GM15510 (cell line): ENCODE measurements around the gene RFC4.
A peak's percentile ranks its signal among the peaks of the same experiment; 100 is the strongest.

Source experiments
- POLR2A ChIP-seq: IDR thresholded peaks from 3 replicates; pipeline ENCODE4 v1.6.1; 2011; ENCODE audit warnings: borderline replicate concordance; ENCODE audit not compliant: insufficient read length; ENCODE audit errors: extremely low read depth

The RFC4 gene

DNA sequence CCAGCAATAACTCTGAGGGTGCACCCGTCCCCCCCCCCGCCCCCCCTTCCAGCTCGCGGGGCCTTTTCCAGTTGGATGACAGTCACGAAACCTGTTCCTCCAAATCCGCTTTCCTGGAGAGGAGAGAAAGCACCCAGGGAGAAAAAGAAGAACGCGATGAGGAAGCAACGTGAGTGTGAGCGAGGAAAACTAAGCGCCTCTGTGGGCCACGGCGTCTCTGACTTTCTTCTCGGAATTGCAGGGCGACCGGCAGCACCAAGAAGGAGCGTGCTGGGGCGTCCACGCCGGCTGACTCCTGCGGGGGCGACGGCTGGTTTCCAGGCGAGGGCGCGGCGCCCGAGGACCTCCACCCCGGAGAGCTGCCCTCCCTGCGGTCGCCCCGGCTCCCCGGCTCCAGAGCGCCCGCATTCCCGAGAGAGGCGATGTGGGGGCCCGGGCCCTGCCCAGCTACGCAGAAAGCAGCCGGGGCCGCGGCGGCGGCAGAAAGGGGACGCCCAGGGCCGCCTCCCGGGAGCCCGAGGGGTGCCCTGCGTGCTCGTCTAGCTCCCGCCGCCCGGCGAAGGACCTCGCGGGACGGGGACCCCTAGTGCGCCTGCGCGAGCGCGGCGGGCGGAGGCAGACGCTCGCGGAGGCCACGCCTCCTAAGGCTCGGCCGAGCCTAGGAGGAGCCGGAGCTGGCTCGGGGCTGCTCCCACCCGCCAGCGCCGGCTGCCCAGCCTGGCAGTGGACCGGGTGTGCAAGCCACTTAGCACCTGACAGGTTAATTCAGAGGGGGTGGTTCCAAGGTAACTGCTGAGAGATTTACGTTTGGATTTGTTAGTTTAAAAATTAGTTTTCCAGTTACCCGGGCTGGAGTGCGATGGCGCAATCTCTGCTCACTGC, 20.9 kb upstream of the RFC4 start:
- peak; percentile 68 for TF ChIP-seq POLR2A

GRCh38 chr3:186826410-186826975, 20.2 kb upstream of the RFC4 start:
- no peak for TF ChIP-seq POLR2A

DNA sequence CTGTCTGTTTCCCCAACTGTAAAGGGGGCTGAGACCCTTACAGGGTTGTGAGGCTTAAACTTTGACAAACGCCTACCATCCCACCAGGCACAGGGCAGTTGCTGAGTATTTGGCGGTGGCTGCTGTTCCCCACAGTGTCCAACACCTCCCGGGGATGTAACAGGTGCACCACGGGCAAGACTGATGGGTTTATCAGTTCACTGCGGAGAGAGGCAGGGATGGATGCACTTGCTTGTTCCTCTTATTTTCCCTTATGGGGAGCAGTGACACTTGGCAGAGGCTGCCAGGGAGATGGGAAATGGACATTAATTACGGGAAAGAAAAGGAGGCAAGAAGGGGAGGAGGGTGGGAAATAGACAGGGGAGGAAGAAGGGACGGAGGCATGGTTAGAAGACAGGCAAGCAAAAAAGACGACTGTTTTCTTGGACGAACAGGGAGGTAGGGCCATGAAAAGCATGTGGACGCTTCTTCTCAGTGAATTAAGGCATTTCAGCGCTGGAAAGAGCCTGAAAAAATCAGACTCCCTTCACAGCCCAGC, 19.7 kb upstream of the RFC4 start:
- no peak for TF ChIP-seq POLR2A

GRCh38 chr3:186825294-186825821, 19.1 kb upstream of the RFC4 start:
- no peak for TF ChIP-seq POLR2A

DNA sequence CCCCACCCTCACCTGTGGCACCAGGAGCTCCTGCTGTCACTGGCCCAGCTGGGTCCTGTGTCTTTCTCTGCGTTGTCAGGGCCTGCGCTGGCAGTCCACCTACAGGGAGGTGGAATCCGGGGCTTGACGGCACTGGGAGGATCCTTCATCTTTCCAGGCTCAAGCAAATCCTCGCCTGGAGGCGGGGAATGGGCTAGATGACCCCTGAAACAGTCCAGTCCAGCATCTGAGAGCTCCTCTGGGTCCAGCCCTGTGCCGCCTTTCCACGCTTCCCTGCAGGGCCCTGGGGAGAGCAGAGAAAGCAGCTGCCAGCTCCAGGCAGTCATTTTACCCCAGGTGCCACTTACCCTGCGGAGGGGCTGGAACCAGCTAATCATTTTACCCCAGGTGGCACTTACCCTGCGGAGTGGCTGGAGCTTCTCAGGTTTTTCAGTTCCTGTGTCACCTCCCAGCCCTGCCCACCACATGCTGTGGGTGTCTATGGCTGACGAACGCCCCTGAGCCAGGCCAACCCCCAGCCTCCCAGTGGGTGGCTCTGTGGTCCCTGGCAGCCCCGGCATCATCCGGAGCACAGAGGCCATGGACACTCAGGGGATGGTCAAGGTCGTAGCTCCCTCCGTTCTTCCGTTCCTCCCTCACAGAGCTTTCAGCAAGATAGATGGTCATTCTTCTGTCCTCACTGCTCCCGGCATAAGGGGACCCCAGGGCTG, 18.3 kb upstream of the RFC4 start:
- TF ChIP-seq POLR2A, result no peak

- no peak for TF ChIP-seq POLR2A
Measured at GRCh38 chr3:186823386-186823785, 17.1 kb upstream of the RFC4 start.

- TF ChIP-seq POLR2A, result no peak
Measured at GRCh38 chr3:186821429-186822387, 15.4 kb upstream of the RFC4 start.

DNA sequence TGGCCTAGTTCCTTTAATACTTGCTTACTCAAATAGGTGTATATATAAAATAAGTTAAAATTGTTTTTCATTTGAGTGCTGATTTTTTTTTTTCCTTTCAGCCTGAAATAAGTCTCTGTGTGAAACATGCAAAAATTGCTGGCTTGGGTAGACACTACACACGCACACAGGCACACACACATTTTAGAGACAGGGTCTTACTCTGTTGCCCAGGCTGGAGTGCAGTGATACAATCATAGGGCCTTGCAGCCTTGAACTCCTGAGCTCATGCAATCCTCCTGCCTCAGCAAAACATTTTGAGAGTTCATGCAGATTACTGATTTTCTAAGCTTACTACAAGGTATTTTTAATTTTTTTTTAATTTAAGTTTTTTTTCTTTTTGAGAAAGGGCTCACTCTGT, 12.7 kb upstream of the RFC4 start:
- no peak for TF ChIP-seq POLR2A

GRCh38 chr3:186818516-186818915, 12.2 kb upstream of the RFC4 start:
- no peak for TF ChIP-seq POLR2A

GRCh38 chr3:186815435-186815834, 9.2 kb upstream of the RFC4 start:
- no peak for TF ChIP-seq POLR2A

GRCh38 chr3:186814100-186814499, 7.8 kb upstream of the RFC4 start:
- TF ChIP-seq POLR2A, result no peak

- no peak for TF ChIP-seq POLR2A
Measured at GRCh38 chr3:186810336-186810996, 4.2 kb upstream of the RFC4 start.

GRCh38 chr3:186807231-186807630, 949 bp upstream of the RFC4 start:
- TF ChIP-seq POLR2A, result no peak
